ENCODE results near the gene SIGLEC1.

The SIGLEC1 gene

GRCh38 chr20:3712279-3712873 is at the start of gene SIGLEC1:
Gene SIGLEC1 (minus strand): TSS chr20:3712600. CDS start chr20:3707128, 5,472 bp downstream.
- Histone ChIP-seq H3K4me1 (ENCODE audit: control insufficient read depth, insufficient read depth, low read length) (no peaks in the 10 kb centered on the region), H3K36me3 (ENCODE audit: control insufficient read depth, insufficient read depth, low read length) (no peaks in the 10 kb centered on the region), H3K4me3 (ENCODE audit: low read length) (no peak within 1 kb of the TSS), H3K9me3 (ENCODE audit: control insufficient read depth, insufficient read depth, low read length) (no peaks in the 10 kb centered on the region), H3K27ac (ENCODE audit: low read length) (no peak within 1 kb of the TSS), H3K27me3 (ENCODE audit: control insufficient read depth, insufficient read depth, low read length) (no peaks in the 10 kb centered on the region)
- WGBS (ENCODE audit: insufficient coverage, insufficient read length), result no CpG with 5 or more reads among the region's 15 CpGs
- DNase-seq (ENCODE audit: low read depth, low spot score), result no peak

GRCh38 chr20:3760655-3761348 is 48.4 kb upstream of the SIGLEC1 start:
- no peak for DNase-seq (ENCODE audit: low read depth, low spot score)
- no peak overlapping the region for H3K4me3 ChIP-seq (ENCODE audit: low read length)
- H3K36me3 ChIP-seq (ENCODE audit: control insufficient read depth, insufficient read depth, low read length), result peaks cover 12% of the 10 kb centered on the region
- no peaks in the 10 kb centered on the region for H3K27me3 ChIP-seq (ENCODE audit: control insufficient read depth, insufficient read depth, low read length)
- WGBS (ENCODE audit: insufficient coverage, insufficient read length), result no CpG with 5 or more reads among the region's 10 CpGs
- no peaks in the 10 kb centered on the region for H3K9me3 ChIP-seq (ENCODE audit: control insufficient read depth, insufficient read depth, low read length)
- H3K27ac ChIP-seq (ENCODE audit: low read length), result no peak overlapping the region
- no peaks in the 10 kb centered on the region; the same call in 1 of the 2 replicates for H3K4me1 ChIP-seq (ENCODE audit: control insufficient read depth, insufficient read depth, low read length)

GRCh38 chr20:3759884-3760283 is 47.5 kb upstream of the SIGLEC1 start:
- H3K9me3 ChIP-seq (ENCODE audit: control insufficient read depth, insufficient read depth, low read length), result no peaks in the 10 kb centered on the region
- WGBS (ENCODE audit: insufficient coverage, insufficient read length), result no CpG with 5 or more reads among the region's 11 CpGs
- H3K27ac ChIP-seq (ENCODE audit: low read length), result no peak overlapping the region
- H3K4me1 ChIP-seq (ENCODE audit: control insufficient read depth, insufficient read depth, low read length), result no peaks in the 10 kb centered on the region; the same call in 1 of the 2 replicates
- peaks cover 12% of the 10 kb centered on the region for H3K36me3 ChIP-seq (ENCODE audit: control insufficient read depth, insufficient read depth, low read length)
- H3K27me3 ChIP-seq (ENCODE audit: control insufficient read depth, insufficient read depth, low read length), result no peaks in the 10 kb centered on the region
- DNase-seq (ENCODE audit: low read depth, low spot score), result no peak
- H3K4me3 ChIP-seq (ENCODE audit: low read length), result no peak overlapping the region

GRCh38 chr20:3759316-3759823 is 47.0 kb upstream of the SIGLEC1 start:
- Histone ChIP-seq H3K9me3 (ENCODE audit: control insufficient read depth, insufficient read depth, low read length) (no peaks in the 10 kb centered on the region), H3K4me1 (ENCODE audit: control insufficient read depth, insufficient read depth, low read length) (no peaks in the 10 kb centered on the region; the same call in 1 of the 2 replicates), H3K27me3 (ENCODE audit: control insufficient read depth, insufficient read depth, low read length) (no peaks in the 10 kb centered on the region), H3K4me3 (ENCODE audit: low read length) (no peak overlapping the region), H3K36me3 (ENCODE audit: control insufficient read depth, insufficient read depth, low read length) (peaks cover 12% of the 10 kb centered on the region), H3K27ac (ENCODE audit: low read length) (no peak overlapping the region)
- WGBS (ENCODE audit: insufficient coverage, insufficient read length), result no CpG with 5 or more reads among the region's 11 CpGs
- no peak for DNase-seq (ENCODE audit: low read depth, low spot score)

- no peaks in the 10 kb centered on the region for H3K27me3 ChIP-seq (ENCODE audit: control insufficient read depth, insufficient read depth, low read length)
- H3K4me1 ChIP-seq (ENCODE audit: control insufficient read depth, insufficient read depth, low read length), result no peaks in the 10 kb centered on the region; the same call in 1 of the 2 replicates
- WGBS (ENCODE audit: insufficient coverage, insufficient read length), result no CpG with 5 or more reads among the region's 11 CpGs
- no peaks in the 10 kb centered on the region for H3K9me3 ChIP-seq (ENCODE audit: control insufficient read depth, insufficient read depth, low read length)
- no peak overlapping the region for H3K4me3 ChIP-seq (ENCODE audit: low read length)
- no peak overlapping the region for H3K27ac ChIP-seq (ENCODE audit: low read length)
- DNase-seq (ENCODE audit: low read depth, low spot score), result no peak
- H3K36me3 ChIP-seq (ENCODE audit: control insufficient read depth, insufficient read depth, low read length), result peaks cover 12% of the 10 kb centered on the region
Measured at GRCh38 chr20:3758566-3758965, 46.2 kb upstream of the SIGLEC1 start.

- H3K4me3 ChIP-seq (ENCODE audit: low read length), result no peak overlapping the region
- peaks cover 12% of the 10 kb centered on the region for H3K36me3 ChIP-seq (ENCODE audit: control insufficient read depth, insufficient read depth, low read length)
- WGBS (ENCODE audit: insufficient coverage, insufficient read length), result no CpG with 5 or more reads among the region's 2 CpGs
- peaks cover 2% of the 10 kb centered on the region for H3K4me1 ChIP-seq (ENCODE audit: control insufficient read depth, insufficient read depth, low read length)
- no peaks in the 10 kb centered on the region for H3K27me3 ChIP-seq (ENCODE audit: control insufficient read depth, insufficient read depth, low read length)
- H3K9me3 ChIP-seq (ENCODE audit: control insufficient read depth, insufficient read depth, low read length), result no peaks in the 10 kb centered on the region
- H3K27ac ChIP-seq (ENCODE audit: low read length), result no peak overlapping the region
- no peak for DNase-seq (ENCODE audit: low read depth, low spot score)
Measured at GRCh38 chr20:3757268-3757667, 44.9 kb upstream of the SIGLEC1 start.

- DNase-seq (ENCODE audit: low read depth, low spot score), result no peak
- peaks cover 5% of the 10 kb centered on the region for H3K4me1 ChIP-seq (ENCODE audit: control insufficient read depth, insufficient read depth, low read length)
- no peak overlapping the region for H3K4me3 ChIP-seq (ENCODE audit: low read length)
- H3K27me3 ChIP-seq (ENCODE audit: control insufficient read depth, insufficient read depth, low read length), result peaks cover 2% of the 10 kb centered on the region; the same call in 1 of the 2 replicates
- H3K27ac ChIP-seq (ENCODE audit: low read length), result no peak overlapping the region
- no peaks in the 10 kb centered on the region for H3K9me3 ChIP-seq (ENCODE audit: control insufficient read depth, insufficient read depth, low read length)
- H3K36me3 ChIP-seq (ENCODE audit: control insufficient read depth, insufficient read depth, low read length), result peaks cover 12% of the 10 kb centered on the region
- WGBS (ENCODE audit: insufficient coverage, insufficient read length), result no CpG with 5 or more reads among the region's 5 CpGs
Measured at GRCh38 chr20:3755814-3756480, 43.5 kb upstream of the SIGLEC1 start.

GRCh38 chr20:3755269-3755668 is 42.9 kb upstream of the SIGLEC1 start:
- H3K27ac ChIP-seq (ENCODE audit: low read length), result no peak overlapping the region
- no peaks in the 10 kb centered on the region for H3K9me3 ChIP-seq (ENCODE audit: control insufficient read depth, insufficient read depth, low read length)
- WGBS (ENCODE audit: insufficient coverage, insufficient read length), result no CpG with 5 or more reads among the region's 7 CpGs
- no peak for DNase-seq (ENCODE audit: low read depth, low spot score)
- H3K4me1 ChIP-seq (ENCODE audit: control insufficient read depth, insufficient read depth, low read length), result peaks cover 7% of the 10 kb centered on the region
- H3K27me3 ChIP-seq (ENCODE audit: control insufficient read depth, insufficient read depth, low read length), result peaks cover 8% of the 10 kb centered on the region
- no peak overlapping the region for H3K4me3 ChIP-seq (ENCODE audit: low read length)
- peaks cover 12% of the 10 kb centered on the region for H3K36me3 ChIP-seq (ENCODE audit: control insufficient read depth, insufficient read depth, low read length)

- no CpG with 5 or more reads among the region's 16 CpGs for WGBS (ENCODE audit: insufficient coverage, insufficient read length)
- Histone ChIP-seq H3K27ac (ENCODE audit: low read length) (no peak overlapping the region), H3K36me3 (ENCODE audit: control insufficient read depth, insufficient read depth, low read length) (peaks cover 12% of the 10 kb centered on the region)
Measured at GRCh38 chr20:3754276-3754630, 41.9 kb upstream of the SIGLEC1 start.

GRCh38 chr20:3753501-3754275 is 41.3 kb upstream of the SIGLEC1 start:
- peaks cover 10% of the 10 kb centered on the region for H3K4me1 ChIP-seq (ENCODE audit: control insufficient read depth, insufficient read depth, low read length)
- H3K27ac ChIP-seq (ENCODE audit: low read length), result no peak overlapping the region
- peaks cover 12% of the 10 kb centered on the region for H3K36me3 ChIP-seq (ENCODE audit: control insufficient read depth, insufficient read depth, low read length)
- no peak overlapping the region for H3K4me3 ChIP-seq (ENCODE audit: low read length)
- WGBS (ENCODE audit: insufficient coverage, insufficient read length), result no CpG with 5 or more reads among the region's 26 CpGs
- no peaks in the 10 kb centered on the region for H3K9me3 ChIP-seq (ENCODE audit: control insufficient read depth, insufficient read depth, low read length)
- no peak for DNase-seq (ENCODE audit: low read depth, low spot score)
- H3K27me3 ChIP-seq (ENCODE audit: control insufficient read depth, insufficient read depth, low read length), result peaks cover 8% of the 10 kb centered on the region

More at GRCh38 chr20:3754276-3754630, 41.9 kb upstream of the SIGLEC1 start:
- no peak overlapping the region for H3K4me3 ChIP-seq (ENCODE audit: low read length)
- peaks cover 10% of the 10 kb centered on the region for H3K4me1 ChIP-seq (ENCODE audit: control insufficient read depth, insufficient read depth, low read length)
- H3K9me3 ChIP-seq (ENCODE audit: control insufficient read depth, insufficient read depth, low read length), result no peaks in the 10 kb centered on the region
- H3K27me3 ChIP-seq (ENCODE audit: control insufficient read depth, insufficient read depth, low read length), result peaks cover 8% of the 10 kb centered on the region
- DNase-seq (ENCODE audit: low read depth, low spot score), result no peak

All from iPS DF 6.9 (cell line).